HG03280 (cell line): Measurements from ENCODE around the gene YAP1.

ENCODE experiments used
- ATAC-seq: cut with Tn5 transposase; IDR thresholded peaks from one replicate; pipeline ENCODE4 v1.9.1; 2021; ENCODE audit warnings: mild to moderate bottlenecking, moderate library complexity; ENCODE audit not compliant: unreplicated experiment

The YAP1 gene

GRCh38 chr11:102157219-102157618, 47.0 kb downstream of the YAP1 start:
- no peak for ATAC-seq

GRCh38 chr11:102158164-102158735, 48.0 kb downstream of the YAP1 start:
- no peak for ATAC-seq

- ATAC-seq: no peak
Measured at GRCh38 chr11:102163368-102163767, 53.1 kb downstream of the YAP1 start.

GRCh38 chr11:102166175-102167064, 56.2 kb downstream of the YAP1 start:
- ATAC-seq: no peak

- ATAC-seq: no peak
Measured at GRCh38 chr11:102168481-102168880, 58.2 kb downstream of the YAP1 start.

GRCh38 chr11:102171101-102171500, 60.9 kb downstream of the YAP1 start:
- no peak for ATAC-seq

- no peak for ATAC-seq
Measured at GRCh38 chr11:102172127-102172848, 62.0 kb downstream of the YAP1 start.

- ATAC-seq: no peak
Measured at GRCh38 chr11:102177126-102177525, 66.9 kb downstream of the YAP1 start.

GRCh38 chr11:102177974-102178631, 67.9 kb downstream of the YAP1 start:
- no peak for ATAC-seq

GRCh38 chr11:102179371-102179770, 69.1 kb downstream of the YAP1 start:
- ATAC-seq: no peak

- ATAC-seq: no peak
Measured at GRCh38 chr11:102184269-102184987, 74.2 kb downstream of the YAP1 start.

GRCh38 chr11:102186551-102187191, 76.4 kb downstream of the YAP1 start:
- ATAC-seq: no peak

GRCh38 chr11:102187416-102188151, 77.3 kb downstream of the YAP1 start:
- ATAC-seq: no peak

- ATAC-seq: no peak
Measured at GRCh38 chr11:102188488-102188887, 78.2 kb downstream of the YAP1 start.

- no peak for ATAC-seq
Measured at GRCh38 chr11:102191832-102192231, 81.6 kb downstream of the YAP1 start.

- ATAC-seq: no peak
Measured at GRCh38 chr11:102192349-102193066, 82.3 kb downstream of the YAP1 start.

GRCh38 chr11:102194257-102194656, 84.0 kb downstream of the YAP1 start:
- ATAC-seq: no peak

- no peak for ATAC-seq
Measured at GRCh38 chr11:102194990-102195389, 84.7 kb downstream of the YAP1 start.

- no peak for ATAC-seq
Measured at GRCh38 chr11:102196351-102196750, 86.1 kb downstream of the YAP1 start.
